Adrenal gland (tissue), 12 donors: ENCODE results near the gene MAML3. TPM values are rescaled to one million over a fixed set of nuclear protein-coding genes. Genes with fewer than 3 reads are reported as not detected.

Source experiments
- DNase-seq, 7 donors: peaks; one replicate each; pipeline ENCODE4 v3.0.0-alpha.2; 2019 to 2020
- H3K27ac ChIP-seq, 5 donors: fragments of 200-600 bp; sonication (generic) in 4 of 5; 1 replicate in 3 of 5; 2 replicates in 2 of 5; pipeline versions ENCODE4 v1.5.1 to v1.8.0; 2016 to 2020; ENCODE audit warnings: mild to moderate bottlenecking in 1 of 5
- H3K27me3 ChIP-seq: fragments of 200-600 bp; 2 replicates; pipeline ENCODE4 v1.8.0; 2021
- H3K36me3 ChIP-seq, 2 donors: fragments of 200-600 bp; replicated peaks in 1 of 2; 1 replicate in 1 of 2; 2 replicates in 1 of 2; pipeline versions ENCODE4 v1.5.1 to v1.8.0; 2018 to 2022
- H3K4me1 ChIP-seq, 2 donors: fragments of 200-600 bp; replicated peaks in 1 of 2; 1 replicate in 1 of 2; 2 replicates in 1 of 2; pipeline versions ENCODE4 v1.5.1 to v1.8.0; 2018 to 2021
- H3K4me3 ChIP-seq, 4 donors: fragments of 200-600 bp; sonication (generic) in 3 of 4; one replicate each; pipeline ENCODE4 v1.5.1; 2016 to 2018
- H3K9me3 ChIP-seq, 3 donors: fragments of 200-600 bp; sonication (generic) in 1 of 3; replicated peaks in 1 of 3; 1 replicate in 2 of 3; 2 replicates in 1 of 3; pipeline versions ENCODE4 v1.5.1 to v1.8.0; 2016 to 2021
- CTCF ChIP-seq, 6 experiments: fragments of 450-650 bp in 4 of 6; fragments of 200-600 bp in 2 of 6; sonication (generic) in 1 of 6; IDR thresholded peaks; 1 replicate in 5 of 6; 2 replicates in 1 of 6; pipeline versions ENCODE4 v1.5.1 to v1.8.0; 2016 to 2021; ENCODE audit warnings: antibody characterized with exemption in 6 of 6, mild to moderate bottlenecking in 2 of 6, moderate library complexity in 1 of 6
- POLR2A ChIP-seq, 2 donors: fragments of 450-650 bp; IDR thresholded peaks; one replicate each; pipeline ENCODE4 v1.6.1; 2017; ENCODE audit warnings: antibody characterized with exemption in 2 of 2, mild to moderate bottlenecking in 2 of 2, moderate library complexity in 1 of 2
- WGBS, 4 donors: extraction: QIAGEN DNeasy Blood & Tissue Kit in 2 of 4; methylation state at CpG; one replicate each; pipeline versions ENCODE4 v1.1.5 to v1.1.7; 2013 to 2017; 5-methylcytosine and 5-hydroxymethylcytosine counted together
- intact Hi-C, 2 donors: fragments of 100-400 bp; cut with DNase I; formaldehyde crosslinking; loops; one replicate each; pipeline versions ENCODE4 v1.14.1 to v1.15.0; 2022 to 2023
- polyA plus RNA-seq, 3 donors: library from polyadenylated mRNA; stranded (reverse); fragments of 200-250 nt in 2 of 3; fragments of 350-450 nt in 1 of 3; fragmentation: Illumina TruSeq in 1 of 3; extraction: RNeasy Lipid Tissue Mini Kit (QIAGEN cat#74804) in 1 of 3; gene quantifications; one replicate each; pipeline ENCODE4 v1.2.3, GENCODE V29; 2013 to 2014
- total RNA-seq, 9 donors: library from RNA; depleted of rRNA in 4 of 9; stranded (reverse); fragments of >200 nt in 4 of 9; fragments of 120-200 nt in 1 of 9; fragmentation: NEBNext Ultra II Directional in 1 of 9; extraction: Animal tissue kit (Norgen Biotek cat#: 25700) in 1 of 9; gene quantifications; one replicate each; pipeline versions ENCODE4 v1.1.0 to v1.2.4, GENCODE V29; 2013 to 2023
- donor health status: healthy with polysubstance abuse.
- donor health status: Bipolar disorder and iron deficiency.
- donor health status: DM: yes; HTN: yes; CAD: no.
- donor health status: DM: no; HTN: no; CAD: no.
- donor health status: DM: no; HTN: no; CAD: no.
- donor health status: DM: yes; HTN: yes; CAD: no.

The MAML3 gene
- total and polyA plus RNA-seq, 12 donors = 2.0 to 15.9 (median 8.4) TPM

- intact Hi-C loops = no loop called here
- 60 to 70% (median 68%) methylated on average over 3 of the region's 3 CpGs for WGBS, 4 donors
- no peak for TF ChIP-seq CTCF (IDR thresholded peaks at IDR 0.05)
- TF ChIP-seq POLR2A (IDR thresholded peaks at IDR 0.05) = no peak
Observed at GRCh38 chr4:139694522-139695107, 459.4 kb downstream of the MAML3 start.

GRCh38 chr4:139692309-139693012 lies 461.5 kb downstream of the MAML3 start:
- TF ChIP-seq POLR2A (IDR thresholded peaks at IDR 0.05) (no peak), CTCF (IDR thresholded peaks at IDR 0.05) (peak in 5 of 6 experiments; percentile 30 to 56 (median 44))
- intact Hi-C loops = no loop called here
- 17 to 31% (median 28%) methylated on average over 3 to 4 of the region's 4 CpGs for WGBS, 4 donors

More at GRCh38 chr4:139694522-139695107, 459.4 kb downstream of the MAML3 start:
- Histone ChIP-seq H3K27me3 (no peaks in the 10 kb centered on the region), H3K4me3 (no peak overlapping the region), H3K36me3 (peaks cover 0 to 10% of the 10 kb centered on the region in 2 donors), H3K27ac (no peak overlapping the region), H3K9me3 (peaks cover 0 to 6% (median 0%) of the 10 kb centered on the region in 3 donors), H3K4me1 (peaks cover 15 to 23% of the 10 kb centered on the region in 2 donors)
- DNase-seq = no peak

GRCh38 chr4:139690419-139690818 lies 463.6 kb downstream of the MAML3 start:
- no peak for DNase-seq
- peaks cover 0 to 5% of the 10 kb centered on the region in 2 donors for H3K36me3 ChIP-seq
- H3K4me1 ChIP-seq = peaks cover 24 to 31% of the 10 kb centered on the region in 2 donors
- no peak overlapping the region for H3K27ac ChIP-seq
- no peak for TF ChIP-seq CTCF (IDR thresholded peaks at IDR 0.05)
- no peak for TF ChIP-seq POLR2A (IDR thresholded peaks at IDR 0.05)
- no peaks in the 10 kb centered on the region for H3K9me3 ChIP-seq
- no peaks in the 10 kb centered on the region for H3K27me3 ChIP-seq
- H3K4me3 ChIP-seq = no peak overlapping the region
- intact Hi-C loops = no loop called here

More at GRCh38 chr4:139692309-139693012, 461.5 kb downstream of the MAML3 start:
- H3K9me3 ChIP-seq = peaks cover 0 to 6% (median 0%) of the 10 kb centered on the region in 3 donors
- peak overlapping the region in 4 of 5 donors; percentile 53 to 68 (median 60) for H3K27ac ChIP-seq
- H3K4me3 ChIP-seq = no peak overlapping the region
- H3K36me3 ChIP-seq = peaks cover 0 to 10% of the 10 kb centered on the region in 2 donors
- no peaks in the 10 kb centered on the region for H3K27me3 ChIP-seq
- peak; percentile 27 to 69 (median 56) for DNase-seq
- peaks cover 24 to 37% of the 10 kb centered on the region in 2 donors for H3K4me1 ChIP-seq

GRCh38 chr4:139689093-139689722 lies 464.8 kb downstream of the MAML3 start:
- Histone ChIP-seq H3K27ac (peak overlapping the region in 3 of 5 donors; percentile 27 to 61 (median 43)), H3K4me1 (peaks cover 24 to 31% of the 10 kb centered on the region in 2 donors), H3K9me3 (no peaks in the 10 kb centered on the region), H3K4me3 (no peak overlapping the region), H3K27me3 (no peaks in the 10 kb centered on the region), H3K36me3 (no peaks in the 10 kb centered on the region)
- no peak for TF ChIP-seq POLR2A (IDR thresholded peaks at IDR 0.05)
- TF ChIP-seq CTCF (IDR thresholded peaks at IDR 0.05) = no peak
- DNase-seq = peak in 6 of 7 donors; percentile 51 to 69 (median 64)
- WGBS, 4 donors = 58 to 70% (median 64%) methylated on average over 5 to 6 of the region's 6 CpGs
- intact Hi-C loops = no loop called here
